Spleen (tissue), 11 donors: ENCODE data around the gene TEX54. TPM values are rescaled to one million over a fixed set of nuclear protein-coding genes. Genes with fewer than 3 reads are reported as not detected.
"Not testable (repeated sequence)": the region's sequence is repeated elsewhere in the genome, so short reads cannot be mapped to it uniquely, and the experiment has no call there.

ENCODE experiments used
- DNase-seq: peaks from one replicate; pipeline ENCODE4 v3.0.0-alpha.2; 2020
- H3K27ac ChIP-seq, 8 donors: fragments of 200-600 bp; sonication (generic) in 7 of 8; 1 replicate in 4 of 8; 2 replicates in 4 of 8; pipeline versions ENCODE4 v1.5.0 to v1.8.0; 2016 to 2021; ENCODE audit warnings: inconsistent platforms in 4 of 8, mild to moderate bottlenecking in 4 of 8, moderate library complexity in 1 of 8
- H3K27me3 ChIP-seq, 7 donors: fragments of 200-600 bp; sonication (generic) in 6 of 7; replicated peaks in 1 of 7; 1 replicate in 4 of 7; 2 replicates in 3 of 7; pipeline versions ENCODE4 v1.5.0 to v1.8.0; 2016 to 2021; ENCODE audit warnings: inconsistent platforms in 3 of 7, mild to moderate bottlenecking in 1 of 7
- H3K36me3 ChIP-seq, 6 donors: fragments of 200-600 bp; sonication (generic) in 5 of 6; 1 replicate in 4 of 6; 2 replicates in 2 of 6; pipeline versions ENCODE4 v1.5.0 to v1.8.0; 2016 to 2021; ENCODE audit warnings: inconsistent platforms in 2 of 6
- H3K4me1 ChIP-seq, 6 donors: fragments of 200-600 bp; sonication (generic) in 5 of 6; 1 replicate in 3 of 6; 2 replicates in 3 of 6; pipeline versions ENCODE4 v1.5.0 to v1.8.0; 2016 to 2021; ENCODE audit warnings: inconsistent platforms in 3 of 6
- H3K4me3 ChIP-seq, 8 donors: fragments of 200-600 bp; sonication (generic) in 7 of 8; 1 replicate in 4 of 8; 2 replicates in 4 of 8; pipeline versions ENCODE4 v1.5.0 to v1.8.0; 2016 to 2021; ENCODE audit warnings: inconsistent platforms in 4 of 8, mild to moderate bottlenecking in 4 of 8, moderate library complexity in 2 of 8
- H3K9me3 ChIP-seq, 8 donors: fragments of 200-600 bp; sonication (generic) in 7 of 8; 1 replicate in 4 of 8; 2 replicates in 4 of 8; pipeline versions ENCODE4 v1.5.0 to v1.8.0; 2016 to 2021; ENCODE audit warnings: inconsistent platforms in 4 of 8
- CTCF ChIP-seq, 11 experiments: fragments of 200-600 bp in 7 of 11; fragments of 450-650 bp in 4 of 11; sonication (generic) in 4 of 11; IDR thresholded peaks in 8 of 11; conservative IDR thresholded peaks in 3 of 11; 1 replicate in 7 of 11; 2 replicates in 4 of 11; pipeline versions ENCODE4 v1.4.0 to v1.8.0; 2016 to 2021; ENCODE audit warnings: antibody characterized with exemption in 11 of 11, inconsistent platforms in 4 of 11, mild to moderate bottlenecking in 1 of 11
- POLR2A ChIP-seq, 3 donors: fragments of 450-650 bp; IDR thresholded peaks; one replicate each; pipeline ENCODE4 v1.5.1; 2017; ENCODE audit warnings: antibody characterized with exemption in 3 of 3, mild to moderate bottlenecking in 1 of 3
- POLR2AphosphoS5 ChIP-seq, 3 donors: sonication (generic); formaldehyde crosslinking; IDR thresholded peaks; one replicate each; pipeline ENCODE4 v1.5.1; 2017; ENCODE audit warnings: antibody characterized with exemption in 3 of 3
- WGBS, 5 donors: extraction: QIAGEN DNeasy Blood & Tissue Kit in 3 of 5; methylation state at CpG; one replicate each; pipeline versions ENCODE4 v1.1.5 to v1.1.7; 2013 to 2018; 5-methylcytosine and 5-hydroxymethylcytosine counted together
- intact Hi-C: fragments of 100-400 bp; cut with DNase I; formaldehyde crosslinking; loops from one replicate; pipeline ENCODE4 v1.15.0; 2023; ENCODE audit warnings: low total_unique reads
- polyA plus RNA-seq, 3 donors: library from polyadenylated mRNA; stranded (reverse); fragments of 200-250 nt; gene quantifications; one replicate each; pipeline ENCODE4 v1.2.1, GENCODE V29; 2013
- total RNA-seq, 7 donors: library from RNA; depleted of rRNA in 3 of 7; stranded (reverse); fragments of >200 nt in 3 of 7; fragmentation: NEBNext Ultra II Directional in 4 of 7; extraction: Animal tissue kit (Norgen Biotek cat#: 25700) in 4 of 7; gene quantifications; one replicate each; pipeline versions ENCODE4 v1.1.0 to v1.2.1, GENCODE V29; 2016 to 2021
- donor health status: healthy with polysubstance abuse.
- donor health status: DM: no; HTN: no; CAD: no; lungs with moderate emphysema.
- donor health status: DM: no; HTN: no; CAD: no.
- donor health status: Bipolar disorder and iron deficiency.
- donor health status: healthy.
- donor health status: DM: no; HTN: no; CAD: no.
- donor health status: DM: yes; HTN: yes; CAD: no.

TEX54 gene
- total and polyA plus RNA-seq, 10 donors = not detected

GRCh38 chr11:62843466-62843865, 10.8 kb upstream of the TEX54 start:
- no peaks in the 10 kb centered on the region for H3K27me3 ChIP-seq
- intact Hi-C loops = no loop called here
- peaks cover 11 to 32% (median 26%) of the 10 kb centered on the region in 6 donors for H3K4me1 ChIP-seq
- TF ChIP-seq POLR2AphosphoS5 (IDR thresholded peaks at IDR 0.05) (no peak), CTCF (IDR thresholded peaks at IDR 0.05 in 8 of 11, conservative IDR thresholded peaks at IDR 0.05 in 3 of 11) (no peak), POLR2A (IDR thresholded peaks at IDR 0.05) (no peak)
- H3K36me3 ChIP-seq = no peaks in the 10 kb centered on the region
- no peak for DNase-seq
- H3K4me3 ChIP-seq = no peak overlapping the region
- H3K9me3 ChIP-seq = no peaks in the 10 kb centered on the region
- 93 to 99% (median 96%) methylated on average over 3 of the region's 3 CpGs for WGBS, 5 donors
- no peak overlapping the region for H3K27ac ChIP-seq

GRCh38 chr11:62842891-62843290, 10.2 kb upstream of the TEX54 start:
- H3K4me1 ChIP-seq = peaks cover 17 to 38% (median 31%) of the 10 kb centered on the region in 6 donors
- DNase-seq, H3K27me3 ChIP-seq, H3K36me3 ChIP-seq, H3K9me3 ChIP-seq, intact Hi-C loops: not testable (repeated sequence)
- peak overlapping the region; percentile 97 to 100 (median 98) for H3K27ac ChIP-seq
- whole genome bisulfite sequencing, 5 donors = 83 to 90% (median 89%) methylated on average over 9 of the region's 9 CpGs
- H3K4me3 ChIP-seq = peak overlapping the region in 2 of 8 donors; percentile 76 to 99

- peak overlapping the region; percentile 20 to 99 (median 85) for H3K4me3 ChIP-seq
- peak; percentile 89 for DNase-seq
- peak overlapping the region; percentile 97 to 100 (median 98) for H3K27ac ChIP-seq
- peaks cover 17 to 44% (median 37%) of the 10 kb centered on the region in 6 donors for H3K4me1 ChIP-seq
- WGBS, 5 donors = 3 to 6% (median 4%) methylated on average over 21 to 30 of the region's 30 CpGs
- intact Hi-C loops = no loop called here
- peaks cover 0 to 8% (median 0%) of the 10 kb centered on the region in 6 donors for H3K36me3 ChIP-seq
- H3K9me3 ChIP-seq = no peaks in the 10 kb centered on the region
- TF ChIP-seq POLR2AphosphoS5 (IDR thresholded peaks at IDR 0.05) (peak in 2 of 3 donors; percentile 83 to 86), POLR2A (IDR thresholded peaks at IDR 0.05) (no peak)
- no peaks in the 10 kb centered on the region for H3K27me3 ChIP-seq
Observed at GRCh38 chr11:62842171-62842741, 9.6 kb upstream of the TEX54 start.

- H3K4me1 ChIP-seq = peaks cover 17 to 51% (median 39%) of the 10 kb centered on the region in 6 donors
- peaks cover 0 to 14% (median 2%) of the 10 kb centered on the region in 6 donors for H3K36me3 ChIP-seq
- peak overlapping the region; percentile 20 to 99 (median 92) for H3K4me3 ChIP-seq
- peak; percentile 93 for DNase-seq
- intact Hi-C loops = no loop called here
- H3K9me3 ChIP-seq = no peaks in the 10 kb centered on the region
- peak overlapping the region; percentile 97 to 100 (median 98) for H3K27ac ChIP-seq
- no peaks in the 10 kb centered on the region for H3K27me3 ChIP-seq
- TF ChIP-seq CTCF (IDR thresholded peaks at IDR 0.05 in 8 of 11, conservative IDR thresholded peaks at IDR 0.05 in 3 of 11) (peak in 4 of 11 experiments; percentile 10 to 42 (median 14)), POLR2AphosphoS5 (IDR thresholded peaks at IDR 0.05) (peak in 2 of 3 donors; percentile 89 to 100), POLR2A (IDR thresholded peaks at IDR 0.05) (peak; percentile 97 to 100 (median 99))
- 0 to 1% (median 0%) methylated on average over 33 of the region's 33 CpGs for WGBS, 5 donors
Observed at GRCh38 chr11:62841361-62842170, 8.9 kb upstream of the TEX54 start.

GRCh38 chr11:62840721-62841360, 8.2 kb upstream of the TEX54 start:
- Histone ChIP-seq H3K36me3 (peaks cover 0 to 22% (median 6%) of the 10 kb centered on the region in 6 donors), H3K4me1 (peaks cover 17 to 58% (median 40%) of the 10 kb centered on the region in 6 donors), H3K4me3 (peak overlapping the region; percentile 76 to 99 (median 94)), H3K27ac (peak overlapping the region; percentile 97 to 100 (median 98))
- peak; percentile 91 for DNase-seq
- intact Hi-C loops, H3K27me3 ChIP-seq, H3K9me3 ChIP-seq: not testable (repeated sequence)
- 0 to 1% (median 1%) methylated on average over 35 to 41 of the region's 41 CpGs for WGBS, 5 donors
